Uterus (tissue), 2 donors: ENCODE data around the gene NWD2.

Source experiments
- POLR2A ChIP-seq, 2 donors: fragments of 450-650 bp; IDR thresholded peaks; one replicate each; pipeline ENCODE4 v1.6.1; 2016; ENCODE audit warnings: antibody characterized with exemption in 2 of 2, mild to moderate bottlenecking in 1 of 2, moderate library complexity in 1 of 2
- TF ChIP-seq, protein P1 (sequence below), 4 experiments: fragments of 200-600 bp in 2 of 4; fragments of 450-650 bp in 2 of 4; sonication (generic) in 2 of 4; IDR thresholded peaks; one replicate each; pipeline ENCODE4 v1.5.1; 2016 to 2019; ENCODE audit warnings: antibody characterized with exemption in 4 of 4, mild to moderate bottlenecking in 2 of 4, moderate library complexity in 1 of 4

GRCh38 chr4:37431417-37431743 lies 186.8 kb downstream of the NWD2 start:
- TF ChIP-seq, protein P1, sequence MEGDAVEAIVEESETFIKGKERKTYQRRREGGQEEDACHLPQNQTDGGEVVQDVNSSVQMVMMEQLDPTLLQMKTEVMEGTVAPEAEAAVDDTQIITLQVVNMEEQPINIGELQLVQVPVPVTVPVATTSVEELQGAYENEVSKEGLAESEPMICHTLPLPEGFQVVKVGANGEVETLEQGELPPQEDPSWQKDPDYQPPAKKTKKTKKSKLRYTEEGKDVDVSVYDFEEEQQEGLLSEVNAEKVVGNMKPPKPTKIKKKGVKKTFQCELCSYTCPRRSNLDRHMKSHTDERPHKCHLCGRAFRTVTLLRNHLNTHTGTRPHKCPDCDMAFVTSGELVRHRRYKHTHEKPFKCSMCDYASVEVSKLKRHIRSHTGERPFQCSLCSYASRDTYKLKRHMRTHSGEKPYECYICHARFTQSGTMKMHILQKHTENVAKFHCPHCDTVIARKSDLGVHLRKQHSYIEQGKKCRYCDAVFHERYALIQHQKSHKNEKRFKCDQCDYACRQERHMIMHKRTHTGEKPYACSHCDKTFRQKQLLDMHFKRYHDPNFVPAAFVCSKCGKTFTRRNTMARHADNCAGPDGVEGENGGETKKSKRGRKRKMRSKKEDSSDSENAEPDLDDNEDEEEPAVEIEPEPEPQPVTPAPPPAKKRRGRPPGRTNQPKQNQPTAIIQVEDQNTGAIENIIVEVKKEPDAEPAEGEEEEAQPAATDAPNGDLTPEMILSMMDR (IDR thresholded peaks at IDR 0.05): no peak
- TF ChIP-seq POLR2A (IDR thresholded peaks at IDR 0.05): no peak
